GM18520 (cell line): Measurements from ENCODE around the gene NPIPB8.
"Not testable (repeated sequence)": the region's sequence is repeated elsewhere in the genome, so short reads cannot be mapped to it uniquely, and the experiment has no call there.

Experiments
- ATAC-seq: cut with Tn5 transposase; IDR thresholded peaks from one replicate; pipeline ENCODE4 v1.9.1; 2021; ENCODE audit not compliant: unreplicated experiment

NPIPB8 gene

GRCh38 chr16:28623172-28623711 lies 14.6 kb upstream of the NPIPB8 start:
- no peak for ATAC-seq

DNA sequence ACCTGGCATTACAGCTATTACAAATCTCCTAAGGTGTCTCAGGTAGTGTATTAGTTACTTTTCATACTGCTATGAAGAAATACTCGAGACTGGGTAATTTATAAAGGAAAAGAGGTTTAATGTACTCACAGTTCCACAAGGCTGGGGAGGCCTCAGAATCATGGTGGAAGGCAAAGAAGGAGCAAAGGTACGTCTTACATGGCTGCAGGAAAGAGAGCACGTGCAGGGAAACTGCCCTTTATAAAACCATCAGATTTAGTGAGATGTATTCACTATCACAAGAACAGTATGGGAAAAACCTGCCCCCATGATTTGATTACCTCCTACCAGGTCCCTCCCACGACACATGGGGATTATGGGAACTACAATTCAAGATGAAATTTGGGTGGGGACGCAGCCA lies 7.0 kb upstream of the NPIPB8 start:
- ATAC-seq: not testable (repeated sequence)

GRCh38 chr16:28636093-28636823 lies 1.6 kb upstream of the NPIPB8 start:
- not testable (repeated sequence) for ATAC-seq

DNA sequence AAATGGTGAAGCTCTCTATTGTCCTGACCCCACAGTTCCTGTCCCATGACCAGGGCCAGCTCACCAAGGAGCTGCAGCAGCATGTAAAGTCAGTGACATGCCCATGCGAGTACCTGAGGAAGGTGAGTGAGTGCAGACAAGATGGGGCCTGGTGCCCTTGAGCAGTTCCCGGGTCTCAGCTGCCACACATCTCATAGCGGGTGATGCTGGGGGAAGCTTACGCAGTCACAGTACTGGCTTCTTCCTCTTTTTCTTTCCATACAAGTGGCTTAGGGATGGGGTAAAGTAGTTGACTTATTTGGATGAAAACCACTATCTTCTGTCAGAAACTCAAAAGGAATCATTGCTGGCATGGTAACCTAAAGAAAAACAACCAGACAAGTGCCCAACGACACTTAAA lies 494 bp downstream of the NPIPB8 start:
- not testable (repeated sequence) for ATAC-seq

DNA sequence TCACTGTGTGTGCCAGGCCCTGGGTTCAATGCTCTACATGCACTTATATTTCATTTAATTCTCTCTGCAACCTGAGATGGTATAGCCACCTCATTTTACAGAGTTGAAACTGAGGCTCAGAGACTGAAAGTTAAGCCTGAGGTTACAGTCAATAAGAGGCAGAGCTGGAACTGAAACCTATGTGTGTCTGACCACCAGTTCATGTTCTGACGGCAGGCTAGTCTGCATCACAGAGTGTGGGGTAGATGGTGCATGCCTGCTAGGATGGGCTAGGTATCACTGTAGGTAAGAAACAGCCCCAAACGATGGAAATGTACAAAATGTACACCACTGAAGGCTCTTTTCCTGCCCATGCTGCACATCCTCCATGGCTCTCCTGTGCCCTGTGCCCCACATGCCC lies 2.1 kb downstream of the NPIPB8 start:
- ATAC-seq: not testable (repeated sequence)

- ATAC-seq: not testable (repeated sequence)
These were observed 28.4 kb downstream of the NPIPB8 start for GRCh38 chr16:28666264-28666663.

GRCh38 chr16:28667480-28667879 lies 29.6 kb downstream of the NPIPB8 start:
- ATAC-seq: not testable (repeated sequence)

DNA sequence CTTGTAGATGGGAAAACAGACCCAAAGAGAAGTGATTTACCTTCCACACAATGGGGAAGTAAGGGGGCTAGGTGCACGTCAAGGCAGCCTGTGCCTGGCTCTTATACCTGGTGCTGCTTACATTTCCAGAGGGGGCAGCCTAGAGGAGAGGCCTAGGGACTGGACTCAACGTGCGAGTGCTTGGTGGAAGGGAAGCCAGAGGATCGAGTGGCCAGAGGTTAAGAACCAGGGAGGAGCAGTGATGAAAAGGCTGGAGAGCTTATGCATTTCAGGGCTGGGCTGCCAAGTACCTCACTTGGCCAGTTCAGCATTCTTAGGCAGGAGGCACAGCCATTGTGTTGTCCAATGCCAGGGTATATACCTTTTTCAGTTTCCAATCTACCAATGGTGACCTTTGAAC lies 30.3 kb downstream of the NPIPB8 start:
- not testable (repeated sequence) for ATAC-seq

DNA sequence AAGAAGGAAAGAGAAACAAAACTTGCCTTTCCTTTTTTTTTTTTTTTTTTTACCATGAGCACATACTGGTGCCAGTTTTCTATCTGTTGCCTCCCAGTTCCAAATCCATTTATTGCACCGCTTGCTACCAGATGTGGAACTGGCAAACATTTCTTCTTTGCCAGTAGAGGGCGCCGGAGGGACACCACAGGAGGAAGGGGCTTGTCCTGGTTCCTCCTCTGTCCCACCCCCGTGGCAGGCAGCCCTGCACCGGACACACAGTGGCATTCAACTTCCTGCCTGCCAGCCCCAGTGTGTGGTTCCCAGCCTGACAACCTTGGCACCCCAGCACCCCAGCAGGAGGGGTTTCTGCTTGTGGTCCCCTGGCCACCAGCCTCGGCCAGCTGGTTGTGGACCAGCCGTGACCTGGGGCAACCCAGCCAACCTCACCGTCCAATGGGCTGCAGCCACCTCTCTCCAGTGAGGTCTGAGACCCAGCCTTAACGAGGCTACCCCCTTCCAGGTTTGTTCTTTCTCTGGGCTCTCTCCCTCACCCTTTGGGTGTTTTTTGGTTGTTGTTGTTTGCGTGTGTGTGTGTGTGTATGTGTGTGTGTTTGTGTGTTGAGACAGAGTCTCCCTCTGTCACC lies 50.6 kb downstream of the NPIPB8 start:
- ATAC-seq: not testable (repeated sequence)

DNA sequence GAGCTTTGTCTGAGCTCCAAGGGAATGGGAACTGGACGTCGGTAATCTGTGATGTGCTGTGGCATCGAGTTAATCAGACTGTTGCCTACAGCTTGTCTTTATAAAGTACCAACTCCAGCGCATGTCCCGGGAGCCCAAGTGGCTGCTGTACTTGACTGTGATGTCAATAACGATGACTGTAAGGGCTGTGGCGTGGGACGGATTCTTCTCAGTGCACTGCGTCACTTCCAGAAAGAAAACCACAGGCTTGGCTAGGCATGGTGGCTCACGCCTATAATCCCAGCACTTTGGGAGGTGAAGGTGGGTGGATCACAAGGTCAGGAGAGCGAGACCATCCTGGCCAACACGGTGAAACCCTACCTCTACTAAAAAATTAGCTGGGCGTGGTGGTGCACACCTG lies 51.6 kb downstream of the NPIPB8 start:
- not testable (repeated sequence) for ATAC-seq

GRCh38 chr16:28691722-28692121 lies 53.9 kb downstream of the NPIPB8 start:
- not testable (repeated sequence) for ATAC-seq

DNA sequence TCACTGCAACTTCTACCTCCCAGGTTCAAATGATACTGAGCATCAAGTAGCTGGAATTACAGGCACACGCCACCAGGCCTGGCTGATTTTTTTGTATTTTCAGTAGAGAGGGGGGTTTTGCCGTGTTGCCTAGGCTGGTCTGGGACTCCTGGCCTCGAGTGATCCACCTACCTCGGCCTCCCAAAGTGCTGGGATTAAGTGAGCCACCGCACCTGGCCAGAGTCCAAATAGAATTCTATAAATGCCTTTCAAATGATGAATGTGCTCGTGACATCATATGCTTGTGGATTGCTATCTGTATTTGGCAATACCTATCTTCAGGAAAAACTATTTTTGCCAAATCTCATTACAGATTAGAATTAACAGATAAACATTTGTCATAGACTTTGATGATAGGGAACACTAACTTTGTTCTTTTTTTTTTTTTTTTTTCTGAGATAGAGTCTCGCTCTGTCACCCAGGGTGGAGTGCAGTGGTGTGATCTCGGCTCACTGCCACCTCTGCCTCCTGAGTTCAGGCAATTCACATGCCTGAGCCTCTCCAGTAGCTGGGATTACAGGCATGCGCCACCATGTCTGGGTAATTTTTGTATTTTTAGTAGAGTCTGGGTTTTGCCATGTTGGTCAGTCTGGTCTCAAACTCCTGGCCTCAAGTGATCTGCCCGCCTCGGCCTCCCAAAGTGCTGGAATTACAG lies 55.5 kb downstream of the NPIPB8 start:
- not testable (repeated sequence) for ATAC-seq

GRCh38 chr16:28699792-28700191 lies 61.9 kb downstream of the NPIPB8 start:
- ATAC-seq: not testable (repeated sequence)

DNA sequence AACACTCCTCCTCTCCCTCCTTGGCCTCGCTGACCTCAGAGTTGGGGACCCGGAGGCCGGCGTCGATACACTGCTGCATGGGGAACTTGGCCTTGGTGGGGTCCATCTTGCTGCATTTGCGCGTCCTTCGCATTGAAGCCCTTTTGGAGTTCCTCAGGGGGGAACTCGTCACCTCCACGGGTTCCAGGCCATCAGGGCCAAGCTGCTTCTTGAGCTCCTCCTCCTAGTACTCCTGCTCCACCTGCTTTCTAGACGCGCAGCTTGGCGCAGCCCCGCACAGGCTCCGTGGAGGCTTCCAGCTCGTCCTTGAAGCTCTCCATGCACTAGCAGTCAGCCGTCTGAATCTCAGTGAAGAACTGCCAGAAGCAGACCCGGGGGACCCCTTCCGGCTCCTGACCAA lies 62.5 kb downstream of the NPIPB8 start:
- not testable (repeated sequence) for ATAC-seq

GRCh38 chr16:28701384-28701783 lies 63.5 kb downstream of the NPIPB8 start:
- ATAC-seq: not testable (repeated sequence)

- not testable (repeated sequence) for ATAC-seq
These were observed 66.4 kb downstream of the NPIPB8 start for GRCh38 chr16:28704246-28704645.
